ENCODE measurements around the gene GCNT3.

GCNT3 gene, protein sequence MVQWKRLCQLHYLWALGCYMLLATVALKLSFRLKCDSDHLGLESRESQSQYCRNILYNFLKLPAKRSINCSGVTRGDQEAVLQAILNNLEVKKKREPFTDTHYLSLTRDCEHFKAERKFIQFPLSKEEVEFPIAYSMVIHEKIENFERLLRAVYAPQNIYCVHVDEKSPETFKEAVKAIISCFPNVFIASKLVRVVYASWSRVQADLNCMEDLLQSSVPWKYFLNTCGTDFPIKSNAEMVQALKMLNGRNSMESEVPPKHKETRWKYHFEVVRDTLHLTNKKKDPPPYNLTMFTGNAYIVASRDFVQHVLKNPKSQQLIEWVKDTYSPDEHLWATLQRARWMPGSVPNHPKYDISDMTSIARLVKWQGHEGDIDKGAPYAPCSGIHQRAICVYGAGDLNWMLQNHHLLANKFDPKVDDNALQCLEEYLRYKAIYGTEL

GRCh38 chr15:59611276-59612260, at the start of gene GCNT3:
Gene GCNT3, plus strand, starts transcription at chr15:59611783. Its CDS starts 6,456 bp downstream, at chr15:59618239.
- no peaks in the 10 kb centered on the region for H3K27me3 ChIP-seq (ENCODE audit: control insufficient read depth, insufficient read depth, low read length)
- no peak within 1 kb of the TSS for H3K4me3 ChIP-seq (ENCODE audit: low read depth, low read length)
- no peaks in the 10 kb centered on the region for H3K9me3 ChIP-seq (ENCODE audit: control insufficient read depth, insufficient read depth, low read length)
- H3K4me1 ChIP-seq (ENCODE audit: control insufficient read depth, insufficient read depth, low read length) = peaks cover 3% of the 10 kb centered on the region
- no peaks in the 10 kb centered on the region for H3K36me3 ChIP-seq (ENCODE audit: control insufficient read depth, insufficient read depth, low read length)
- H3K9ac ChIP-seq (ENCODE audit: low read depth, low read length) = no peak within 1 kb of the TSS

DNA sequence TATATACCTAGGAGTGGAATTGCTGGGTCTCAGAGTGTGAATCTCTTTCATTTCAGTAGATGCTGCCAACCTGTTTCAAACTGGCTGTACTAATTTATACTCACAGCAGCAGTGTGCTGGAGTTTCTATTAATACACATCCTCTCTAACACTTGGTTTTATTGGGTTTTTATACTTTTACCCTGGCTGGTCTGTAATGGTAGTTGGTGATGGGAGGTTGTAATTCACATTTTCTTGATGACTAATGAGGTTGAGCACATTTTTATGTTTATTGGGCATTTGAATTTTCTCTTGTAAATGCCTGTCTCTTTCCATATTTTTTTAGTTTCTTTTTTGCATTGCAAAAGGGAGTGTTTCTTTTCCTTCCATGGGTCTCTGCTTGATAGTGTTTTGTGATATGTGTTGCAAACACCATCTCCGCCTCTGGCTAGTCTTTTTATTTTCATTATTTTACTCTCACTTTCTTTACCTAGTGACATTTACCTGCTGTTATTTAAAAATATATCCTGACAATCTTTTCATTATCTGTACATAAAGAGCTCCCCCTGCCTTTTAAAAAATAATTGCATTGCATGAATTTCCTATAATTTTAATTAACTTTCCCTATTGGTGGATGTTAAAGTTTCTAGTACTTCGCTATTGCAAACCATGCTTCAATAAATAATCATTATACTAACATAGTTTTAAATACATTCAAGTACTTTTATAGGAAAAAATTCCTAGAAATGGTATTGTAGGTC, 49.0 kb upstream of the GCNT3 start:
- Histone ChIP-seq H3K36me3 (ENCODE audit: control insufficient read depth, insufficient read depth, low read length) (no peaks in the 10 kb centered on the region), H3K9ac (ENCODE audit: low read depth, low read length) (no peak overlapping the region), H3K4me1 (ENCODE audit: control insufficient read depth, insufficient read depth, low read length) (no peaks in the 10 kb centered on the region), H3K27me3 (ENCODE audit: control insufficient read depth, insufficient read depth, low read length) (no peaks in the 10 kb centered on the region), H3K4me3 (ENCODE audit: low read depth, low read length) (no peak overlapping the region), H3K9me3 (ENCODE audit: control insufficient read depth, insufficient read depth, low read length) (no peaks in the 10 kb centered on the region)

- H3K9me3 ChIP-seq (ENCODE audit: control insufficient read depth, insufficient read depth, low read length) = no peaks in the 10 kb centered on the region
- no peaks in the 10 kb centered on the region for H3K4me1 ChIP-seq (ENCODE audit: control insufficient read depth, insufficient read depth, low read length)
- no peaks in the 10 kb centered on the region for H3K27me3 ChIP-seq (ENCODE audit: control insufficient read depth, insufficient read depth, low read length)
- H3K4me3 ChIP-seq (ENCODE audit: low read depth, low read length) = no peak overlapping the region
- no peak overlapping the region for H3K9ac ChIP-seq (ENCODE audit: low read depth, low read length)
- no peaks in the 10 kb centered on the region for H3K36me3 ChIP-seq (ENCODE audit: control insufficient read depth, insufficient read depth, low read length)
These were observed 46.3 kb upstream of the GCNT3 start for GRCh38 chr15:59565299-59565698.

- H3K9ac ChIP-seq (ENCODE audit: low read depth, low read length) = no peak overlapping the region
- no peaks in the 10 kb centered on the region for H3K9me3 ChIP-seq (ENCODE audit: control insufficient read depth, insufficient read depth, low read length)
- no peak overlapping the region for H3K4me3 ChIP-seq (ENCODE audit: low read depth, low read length)
- H3K27me3 ChIP-seq (ENCODE audit: control insufficient read depth, insufficient read depth, low read length) = no peaks in the 10 kb centered on the region
- no peaks in the 10 kb centered on the region for H3K36me3 ChIP-seq (ENCODE audit: control insufficient read depth, insufficient read depth, low read length)
- no peaks in the 10 kb centered on the region for H3K4me1 ChIP-seq (ENCODE audit: control insufficient read depth, insufficient read depth, low read length)
These were observed 44.3 kb upstream of the GCNT3 start for GRCh38 chr15:59567324-59567723.

DNA sequence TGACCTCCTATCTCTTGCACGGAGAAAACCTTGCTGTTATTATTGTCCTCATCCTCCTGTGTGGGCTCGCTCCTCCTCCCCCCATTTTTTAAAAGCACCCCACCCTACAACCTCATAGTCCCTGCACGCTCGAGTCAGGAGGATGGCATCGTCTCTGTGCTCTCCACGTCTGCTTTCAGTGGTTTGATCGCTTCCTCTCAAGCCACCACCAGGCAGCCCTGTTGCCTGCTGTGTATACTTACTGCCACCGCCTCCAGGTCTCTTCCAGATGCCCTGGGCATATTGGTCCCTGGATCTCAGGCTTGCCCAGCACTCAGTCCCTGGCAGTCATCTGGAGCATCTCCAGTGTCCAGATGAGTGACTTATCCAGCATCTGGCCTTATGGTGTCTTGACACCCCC, 42.1 kb upstream of the GCNT3 start:
- Histone ChIP-seq H3K36me3 (ENCODE audit: control insufficient read depth, insufficient read depth, low read length) (no peaks in the 10 kb centered on the region), H3K27me3 (ENCODE audit: control insufficient read depth, insufficient read depth, low read length) (no peaks in the 10 kb centered on the region), H3K9ac (ENCODE audit: low read depth, low read length) (no peak overlapping the region), H3K9me3 (ENCODE audit: control insufficient read depth, insufficient read depth, low read length) (no peaks in the 10 kb centered on the region), H3K4me3 (ENCODE audit: low read depth, low read length) (no peak overlapping the region), H3K4me1 (ENCODE audit: control insufficient read depth, insufficient read depth, low read length) (no peaks in the 10 kb centered on the region)

DNA sequence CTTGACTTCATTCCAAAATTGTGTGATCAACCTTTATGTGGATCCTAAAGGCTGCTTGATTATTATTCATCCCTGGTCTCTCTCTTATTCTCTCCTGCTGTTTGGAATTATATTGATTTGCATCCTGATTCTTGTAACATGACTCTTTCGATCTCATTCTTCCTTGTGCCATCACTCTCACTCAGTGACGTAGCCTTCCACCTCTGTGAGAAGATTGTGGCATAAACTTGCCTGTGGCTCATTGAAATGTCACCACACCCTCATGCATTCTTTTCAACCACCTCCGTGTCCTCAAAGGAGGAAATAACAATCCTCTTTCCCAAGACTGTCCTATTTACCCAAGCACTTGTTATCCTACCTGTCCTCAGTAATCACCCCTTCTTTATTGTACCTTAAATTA, 41.3 kb upstream of the GCNT3 start:
- H3K4me1 ChIP-seq (ENCODE audit: control insufficient read depth, insufficient read depth, low read length) = no peaks in the 10 kb centered on the region
- H3K4me3 ChIP-seq (ENCODE audit: low read depth, low read length) = no peak overlapping the region
- no peaks in the 10 kb centered on the region for H3K36me3 ChIP-seq (ENCODE audit: control insufficient read depth, insufficient read depth, low read length)
- no peaks in the 10 kb centered on the region for H3K27me3 ChIP-seq (ENCODE audit: control insufficient read depth, insufficient read depth, low read length)
- H3K9ac ChIP-seq (ENCODE audit: low read depth, low read length) = no peak overlapping the region
- H3K9me3 ChIP-seq (ENCODE audit: control insufficient read depth, insufficient read depth, low read length) = no peaks in the 10 kb centered on the region

GRCh38 chr15:59571606-59572005, 40.0 kb upstream of the GCNT3 start:
- no peaks in the 10 kb centered on the region for H3K4me1 ChIP-seq (ENCODE audit: control insufficient read depth, insufficient read depth, low read length)

DNA sequence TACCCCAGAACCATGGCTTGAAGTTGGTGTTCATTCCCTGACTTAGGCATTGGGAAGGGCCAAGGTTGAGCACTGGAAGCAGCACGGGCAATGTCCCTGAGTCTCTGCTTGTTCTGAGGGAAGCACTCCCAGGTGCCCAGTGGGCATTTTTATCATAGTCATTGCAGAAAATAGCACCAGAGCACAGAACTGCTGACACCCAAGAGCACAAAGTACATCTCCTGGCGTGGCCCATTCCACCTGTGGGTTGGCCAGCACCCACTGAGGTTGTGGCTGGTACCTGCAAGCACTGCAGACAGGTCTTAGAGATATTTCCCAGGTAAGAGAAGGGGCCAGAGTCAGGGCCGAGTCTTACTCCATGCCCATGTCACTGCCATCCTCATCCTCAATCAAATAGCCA, 28.5 kb upstream of the GCNT3 start:
- no peaks in the 10 kb centered on the region for H3K36me3 ChIP-seq (ENCODE audit: control insufficient read depth, insufficient read depth, low read length)
- H3K27me3 ChIP-seq (ENCODE audit: control insufficient read depth, insufficient read depth, low read length) = no peaks in the 10 kb centered on the region
- H3K9ac ChIP-seq (ENCODE audit: low read depth, low read length) = no peak overlapping the region
- no peaks in the 10 kb centered on the region for H3K4me1 ChIP-seq (ENCODE audit: control insufficient read depth, insufficient read depth, low read length)
- no peaks in the 10 kb centered on the region for H3K9me3 ChIP-seq (ENCODE audit: control insufficient read depth, insufficient read depth, low read length)
- no peak overlapping the region for H3K4me3 ChIP-seq (ENCODE audit: low read depth, low read length)

More at GRCh38 chr15:59571606-59572005, 40.0 kb upstream of the GCNT3 start:
- H3K9ac ChIP-seq (ENCODE audit: low read depth, low read length) = no peak overlapping the region
- no peaks in the 10 kb centered on the region for H3K9me3 ChIP-seq (ENCODE audit: control insufficient read depth, insufficient read depth, low read length)
- no peak overlapping the region for H3K4me3 ChIP-seq (ENCODE audit: low read depth, low read length)
- H3K27me3 ChIP-seq (ENCODE audit: control insufficient read depth, insufficient read depth, low read length) = no peaks in the 10 kb centered on the region
- H3K36me3 ChIP-seq (ENCODE audit: control insufficient read depth, insufficient read depth, low read length) = no peaks in the 10 kb centered on the region

DNA sequence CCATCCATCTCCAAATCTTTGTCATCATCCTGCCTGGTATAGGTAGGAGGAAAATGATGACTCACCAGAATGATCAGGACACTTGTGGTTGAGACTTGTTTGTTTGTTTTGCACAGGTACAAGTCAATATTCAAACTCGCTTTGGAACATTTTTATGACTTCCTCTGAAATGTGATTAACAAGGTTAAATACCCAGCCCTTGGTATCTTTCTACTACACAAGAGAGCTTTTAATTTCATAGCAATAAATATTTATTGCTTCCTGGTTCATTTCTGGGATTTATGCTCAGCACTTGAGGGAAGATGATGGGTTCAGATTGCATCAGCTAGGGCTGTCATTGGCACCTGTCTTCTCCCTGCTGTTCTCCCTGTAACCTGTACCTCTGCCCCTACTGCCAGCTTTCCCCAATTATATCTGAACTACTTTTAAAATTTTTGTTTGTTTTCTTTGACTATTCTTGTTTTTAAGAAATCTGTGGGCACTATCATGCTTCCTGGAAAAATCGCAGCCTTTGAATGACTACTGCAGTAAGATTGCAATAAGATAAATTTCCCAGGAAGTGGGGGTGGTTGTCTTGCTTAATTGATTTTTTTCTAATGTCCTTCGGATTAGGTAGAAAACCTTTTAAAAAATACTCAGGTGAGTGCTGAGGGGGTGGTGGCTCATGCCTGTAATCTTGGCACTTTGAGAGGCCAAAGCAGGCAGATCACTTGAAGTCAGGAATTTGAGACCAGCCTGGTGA, 24.3 kb upstream of the GCNT3 start:
- no peak overlapping the region for H3K9ac ChIP-seq (ENCODE audit: low read depth, low read length)

DNA sequence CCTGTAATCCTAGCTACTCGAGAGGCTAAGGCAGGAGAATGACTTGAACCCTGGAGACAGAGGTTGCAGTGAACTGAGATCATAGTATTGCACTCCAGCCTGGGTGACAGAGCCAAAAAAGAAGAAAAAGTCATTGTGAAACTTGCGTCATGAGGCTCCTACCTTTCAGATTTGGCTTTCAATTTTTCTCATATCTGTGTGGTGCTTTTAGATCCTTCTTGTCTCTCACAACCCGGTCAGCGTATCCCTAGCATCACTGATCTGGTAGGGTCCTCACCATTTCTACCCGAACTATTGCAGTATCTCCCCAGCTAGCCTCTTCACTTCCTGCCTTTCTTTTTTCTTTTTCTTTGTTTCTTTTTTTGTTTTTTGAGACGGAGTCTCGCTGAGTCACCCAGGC, 21.6 kb upstream of the GCNT3 start:
- Histone ChIP-seq H3K4me1 (ENCODE audit: control insufficient read depth, insufficient read depth, low read length) (no peaks in the 10 kb centered on the region), H3K9me3 (ENCODE audit: control insufficient read depth, insufficient read depth, low read length) (no peaks in the 10 kb centered on the region)

More for the DNA sequence above, 24.3 kb upstream of the GCNT3 start:
- Histone ChIP-seq H3K4me1 (ENCODE audit: control insufficient read depth, insufficient read depth, low read length) (no peaks in the 10 kb centered on the region), H3K9me3 (ENCODE audit: control insufficient read depth, insufficient read depth, low read length) (no peaks in the 10 kb centered on the region), H3K36me3 (ENCODE audit: control insufficient read depth, insufficient read depth, low read length) (no peaks in the 10 kb centered on the region), H3K27me3 (ENCODE audit: control insufficient read depth, insufficient read depth, low read length) (no peaks in the 10 kb centered on the region), H3K4me3 (ENCODE audit: low read depth, low read length) (no peak overlapping the region)

DNA sequence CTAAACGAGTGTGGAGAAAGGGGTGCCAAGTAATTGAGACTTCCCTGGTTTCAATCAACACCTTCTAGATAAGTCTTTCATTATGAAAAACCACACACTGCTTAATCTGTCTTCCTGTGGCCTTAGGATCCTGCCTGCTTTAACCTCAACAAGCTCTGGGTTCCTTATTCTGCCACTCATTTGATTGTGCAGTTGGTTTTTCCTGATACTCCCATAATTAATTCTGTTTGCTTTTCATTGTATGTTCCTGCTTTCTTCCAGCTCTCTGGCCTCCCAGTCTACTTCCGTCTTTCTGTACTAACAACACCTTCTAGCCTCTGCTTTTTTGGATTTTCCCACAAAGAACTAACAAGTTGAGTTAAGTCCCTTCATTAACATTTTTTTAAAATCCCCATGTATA, 20.2 kb upstream of the GCNT3 start:
- Histone ChIP-seq H3K4me1 (ENCODE audit: control insufficient read depth, insufficient read depth, low read length) (no peaks in the 10 kb centered on the region), H3K9ac (ENCODE audit: low read depth, low read length) (no peak overlapping the region), H3K4me3 (ENCODE audit: low read depth, low read length) (no peak overlapping the region), H3K27me3 (ENCODE audit: control insufficient read depth, insufficient read depth, low read length) (no peaks in the 10 kb centered on the region), H3K36me3 (ENCODE audit: control insufficient read depth, insufficient read depth, low read length) (no peaks in the 10 kb centered on the region), H3K9me3 (ENCODE audit: control insufficient read depth, insufficient read depth, low read length) (no peaks in the 10 kb centered on the region)

More for the DNA sequence above, 21.6 kb upstream of the GCNT3 start:
- H3K27me3 ChIP-seq (ENCODE audit: control insufficient read depth, insufficient read depth, low read length) = no peaks in the 10 kb centered on the region
- no peaks in the 10 kb centered on the region for H3K36me3 ChIP-seq (ENCODE audit: control insufficient read depth, insufficient read depth, low read length)
- no peak overlapping the region for H3K9ac ChIP-seq (ENCODE audit: low read depth, low read length)
- H3K4me3 ChIP-seq (ENCODE audit: low read depth, low read length) = no peak overlapping the region
